NT2/D1 (cell line): Measurements from ENCODE around the gene DDA1.
A peak's percentile ranks its signal among the peaks of the same experiment; 100 is the strongest.
"Not testable (repeated sequence)": the region's sequence is repeated elsewhere in the genome, so short reads cannot be mapped to it uniquely, and the experiment has no call there.

Source experiments
- DNase-seq: peaks from one replicate; pipeline ENCODE4 v3.0.0-alpha.2; 2011; ENCODE audit warnings: low read depth, low spot score
- H3K27me3 ChIP-seq: 2 replicates; pipeline ENCODE4 v1.6.0; 2011; ENCODE audit warnings: mild to moderate bottlenecking; ENCODE audit not compliant: insufficient read length, insufficient read depth
- H3K36me3 ChIP-seq: 2 replicates; pipeline ENCODE4 v1.6.1; 2011; ENCODE audit warnings: mild to moderate bottlenecking, low read length, mixed read lengths; ENCODE audit not compliant: insufficient read depth, insufficient read length
- H3K4me1 ChIP-seq: 2 replicates; pipeline ENCODE4 v1.5.1; 2011; ENCODE audit not compliant: insufficient read depth, insufficient read length
- H3K4me3 ChIP-seq: 2 replicates; pipeline ENCODE4 v1.5.1; 2011; ENCODE audit warnings: low read depth; ENCODE audit not compliant: insufficient read length
- H3K9ac ChIP-seq: 2 replicates; pipeline ENCODE4 v1.6.0; 2011; ENCODE audit warnings: low read depth; ENCODE audit not compliant: insufficient read length
- H3K9me3 ChIP-seq: 2 replicates; pipeline ENCODE4 v1.5.1; 2011; ENCODE audit warnings: mild to moderate bottlenecking, low read length; ENCODE audit not compliant: insufficient read depth
- SUZ12 ChIP-seq: IDR thresholded peaks from 2 replicates; pipeline ENCODE4 v1.6.1; 2011; ENCODE audit not compliant: insufficient read length, insufficient read depth; ENCODE audit errors: extremely low read depth
- YY1 ChIP-seq: IDR thresholded peaks from 2 replicates; pipeline ENCODE4 v1.6.1; 2011; ENCODE audit not compliant: insufficient read length, insufficient read depth
- ZNF274 ChIP-seq: IDR thresholded peaks from 2 replicates; pipeline ENCODE4 v1.6.1; 2011; ENCODE audit warnings: mild to moderate bottlenecking, low read depth, low read length

DDA1 gene

GRCh38 chr19:17358395-17358794 lies 49.0 kb downstream of the DDA1 start:
- TF ChIP-seq SUZ12, result no peak
- no peak for TF ChIP-seq ZNF274
- no peak for TF ChIP-seq YY1
- Histone ChIP-seq H3K9me3 (no peaks in the 10 kb centered on the region), H3K36me3 (no peaks in the 10 kb centered on the region), H3K27me3 (no peaks in the 10 kb centered on the region), H3K9ac (peak overlapping the region; percentile 42), H3K4me3 (no peak overlapping the region), H3K4me1 (peaks cover 4% of the 10 kb centered on the region)
- no peak for DNase-seq

GRCh38 chr19:17359905-17360800 lies 50.8 kb downstream of the DDA1 start:
- no peak overlapping the region for H3K4me3 ChIP-seq
- H3K9ac ChIP-seq, result peak overlapping the region; percentile 26
- H3K9me3 ChIP-seq, result no peaks in the 10 kb centered on the region
- H3K4me1 ChIP-seq, result peaks cover 4% of the 10 kb centered on the region
- no peaks in the 10 kb centered on the region for H3K27me3 ChIP-seq
- TF ChIP-seq YY1 (no peak), ZNF274 (no peak), SUZ12 (no peak)
- H3K36me3 ChIP-seq, result no peaks in the 10 kb centered on the region
- no peak for DNase-seq

GRCh38 chr19:17363852-17364605 lies 54.7 kb downstream of the DDA1 start:
- H3K9me3 ChIP-seq, H3K27me3 ChIP-seq, DNase-seq, H3K4me1 ChIP-seq, H3K9ac ChIP-seq, H3K4me3 ChIP-seq, H3K36me3 ChIP-seq: not testable (repeated sequence)

- Histone ChIP-seq H3K4me3 (no peak overlapping the region), H3K36me3 (no peaks in the 10 kb centered on the region), H3K27me3 (peaks cover 4% of the 10 kb centered on the region), H3K9ac (no peak overlapping the region), H3K9me3 (no peaks in the 10 kb centered on the region), H3K4me1 (peaks cover 3% of the 10 kb centered on the region)
- DNase-seq, result no peak
- no peak for TF ChIP-seq SUZ12
- TF ChIP-seq ZNF274, result no peak
- no peak for TF ChIP-seq YY1
Measured at GRCh38 chr19:17365361-17365760, 56.0 kb downstream of the DDA1 start.

- TF ChIP-seq YY1 (no peak), SUZ12 (no peak), ZNF274 (no peak)
- peaks cover 4% of the 10 kb centered on the region for H3K4me1 ChIP-seq
- H3K9ac ChIP-seq, result no peak overlapping the region
- H3K27me3 ChIP-seq, result peaks cover 4% of the 10 kb centered on the region
- H3K9me3 ChIP-seq, result no peaks in the 10 kb centered on the region
- no peaks in the 10 kb centered on the region for H3K36me3 ChIP-seq
- DNase-seq, result no peak
- no peak overlapping the region for H3K4me3 ChIP-seq
Measured at GRCh38 chr19:17370026-17370587, 60.7 kb downstream of the DDA1 start.
